A549 (cell line): ENCODE measurements around the gene SSBP3. TPM values are rescaled to one million over a fixed set of nuclear protein-coding genes. Genes with fewer than 3 reads are reported as not detected.

Experiments used
- ATAC-seq, 2 experiments: fragments of 200-7000 bp in 1 of 2; fragments of >200 bp in 1 of 2; cut with Nextera tagmentation in 1 of 2; cut with Tn5 transposase in 1 of 2; 3 replicates each; pipeline versions ENCODE4 v1.8.0 to v1.9.1; 2018 to 2020; ENCODE audit warnings: mild to moderate bottlenecking in 1 of 2, moderate library complexity in 1 of 2
- CTCF ChIA-PET: fragments of 300-600 bp; sonication (Branson Sonifier 250); formaldehyde crosslinking; extraction: SDS; loops from one replicate; lab custom pipeline; 2021; ENCODE audit warnings: antibody characterized with exemption, inconsistent platforms; lab: Yijun Ruan, JAX
- POLR2A ChIA-PET: fragments of 350-600 bp; formaldehyde crosslinking; extraction: SDS; loops from one replicate; lab custom pipeline; 2021; ENCODE audit warnings: antibody characterized with exemption, inconsistent platforms; lab: Yijun Ruan, JAX
- DNase-seq, 2 experiments: peaks; one replicate each; pipeline versions ENCODE4 v3.0.0 to v3.0.0-alpha.2; 2011 to 2016; ENCODE audit warnings: low read depth in 1 of 2, low spot score in 1 of 2
- FAIRE-seq: peaks from 2 replicates; lab custom pipeline; 2011; peaks lifted over from hg19 to GRCh38; lab: Jason Lieb, UNC
- H3K27ac ChIP-seq, 2 experiments: fragments of >200 bp; sonication (Bioruptor Twin); formaldehyde crosslinking; 3 replicates each; pipeline ENCODE4 v1.5.1; 2016 to 2017
- H3K4me1 ChIP-seq: fragments of >200 bp; sonication (Bioruptor Twin); formaldehyde crosslinking; 3 replicates; pipeline ENCODE4 v1.6.1; 2016
- H3K4me2 ChIP-seq: fragments of >200 bp; sonication (Bioruptor Twin); formaldehyde crosslinking; 3 replicates; pipeline ENCODE4 v1.6.1; 2016
- H3K4me3 ChIP-seq: fragments of >200 bp; sonication (Bioruptor Twin); formaldehyde crosslinking; 3 replicates; pipeline ENCODE4 v1.5.1; 2016
- H3K9me3 ChIP-seq: fragments of >200 bp; sonication (Bioruptor Twin); formaldehyde crosslinking; 3 replicates; pipeline ENCODE4 v1.6.1; 2016
- BCL3 ChIP-seq: fragments of >200 bp; sonication (Bioruptor Twin); formaldehyde crosslinking; IDR thresholded peaks from 3 replicates; pipeline ENCODE4 v1.6.1; 2016
- BHLHE40 ChIP-seq: IDR thresholded peaks from 2 replicates; pipeline ENCODE4 v1.6.1; 2012; ENCODE audit warnings: low read depth, low read length, inconsistent platforms
- CBX2 ChIP-seq: fragments of 200-600 bp; sonication (generic); IDR thresholded peaks from 2 replicates; pipeline ENCODE4 v1.6.1; 2016; ENCODE audit warnings: low read depth, mild to moderate bottlenecking, borderline replicate concordance
- CEBPB ChIP-seq, 2 experiments: fragments of >200 bp in 1 of 2; sonication (Bioruptor Twin) in 1 of 2; formaldehyde crosslinking in 1 of 2; IDR thresholded peaks; 2 replicates each; pipeline ENCODE4 v1.6.1; 2012 to 2016
- E2F6 ChIP-seq: IDR thresholded peaks from 2 replicates; pipeline ENCODE4 v1.6.1; 2012; ENCODE audit warnings: low read depth, borderline replicate concordance
- ELK1 ChIP-seq: fragments of 150-350 bp; IDR thresholded peaks from 2 replicates; pipeline ENCODE4 v1.6.1; 2014; ENCODE audit warnings: low read depth, mild to moderate bottlenecking, low read length
- ESRRA ChIP-seq: fragments of 150-350 bp; IDR thresholded peaks from 2 replicates; pipeline ENCODE4 v1.6.1; 2014; ENCODE audit warnings: mild to moderate bottlenecking, low read length, borderline replicate concordance
- FOSB ChIP-seq: fragments of 250-450 bp; sonication (Bioruptor Pico); IDR thresholded peaks from 2 replicates; pipeline ENCODE4 v1.5.0; 2020; ENCODE audit warnings: mild to moderate bottlenecking, moderate library complexity
- GATA3 ChIP-seq: IDR thresholded peaks from 2 replicates; pipeline ENCODE4 v1.6.1; 2012; ENCODE audit warnings: borderline replicate concordance
- HES2 ChIP-seq: fragments of >200 bp; sonication (Bioruptor Twin); formaldehyde crosslinking; IDR thresholded peaks from 2 replicates; pipeline ENCODE4 v1.6.1; 2016
- JUN ChIP-seq, 2 experiments: fragments of >200 bp; sonication (Bioruptor Twin); formaldehyde crosslinking; IDR thresholded peaks; 2 replicates in 1 of 2; 3 replicates in 1 of 2; pipeline ENCODE4 v1.6.1; 2016 to 2017
- JUNB ChIP-seq: fragments of >200 bp; sonication (Bioruptor Twin); formaldehyde crosslinking; IDR thresholded peaks from 2 replicates; pipeline ENCODE4 v1.6.1; 2016
- KDM5A ChIP-seq: fragments of 200-600 bp; sonication (generic); IDR thresholded peaks from 2 replicates; pipeline ENCODE4 v1.6.1; 2016; ENCODE audit warnings: antibody characterized with exemption, mild to moderate bottlenecking
- MAZ ChIP-seq: fragments of 150-350 bp; IDR thresholded peaks from 2 replicates; pipeline ENCODE4 v1.6.1; 2014; ENCODE audit warnings: antibody characterized with exemption, low read depth, low read length, borderline replicate concordance
- NPAS2 ChIP-seq: fragments of 250-450 bp; sonication (Bioruptor Pico); IDR thresholded peaks from 2 replicates; pipeline ENCODE4 v1.8.0; 2022; ENCODE audit warnings: mild to moderate bottlenecking, moderate library complexity, borderline replicate concordance
- PBX3 ChIP-seq: IDR thresholded peaks from 2 replicates; pipeline ENCODE4 v1.6.1; 2012
- TFCP2L1 ChIP-seq: fragments of 250-450 bp; sonication (Bioruptor Pico); IDR thresholded peaks from 2 replicates; pipeline ENCODE4 v1.5.0; 2021; ENCODE audit warnings: mild to moderate bottlenecking
- USF2 ChIP-seq: fragments of 450-650 bp; IDR thresholded peaks from 2 replicates; pipeline ENCODE4 v1.6.1; 2014; ENCODE audit warnings: antibody characterized with exemption
- ZNF302 ChIP-seq: fragments of 250-450 bp; sonication (Bioruptor Pico); IDR thresholded peaks from 2 replicates; pipeline ENCODE4 v1.9.0; 2021; ENCODE audit warnings: inconsistent platforms, mild to moderate bottlenecking, moderate library complexity
- WGBS: methylation state at CpG from one replicate; pipeline ENCODE4 v1.1.6; 2017; ENCODE audit errors: missing lambda C conversion rate; 5-methylcytosine and 5-hydroxymethylcytosine counted together
- polyA plus RNA-seq, 4 experiments: library from polyadenylated mRNA; depleted of rRNA in 3 of 4; stranded (reverse); fragments of >200 nt; fragmentation: RNase III in 1 of 4; extraction: RNeasy Plus Mini Kit Qiagen cat#74134 plus additional on column Dnase treatment in 1 of 4; gene quantifications; 2 replicates in 3 of 4; 3 replicates in 1 of 4; pipeline ENCODE4 v1.2.3, GENCODE V29; 2011 to 2017

SSBP3 gene
- polyA plus RNA-seq, 2 of the 4 experiments (the other 2 are of a cell fraction), result 7.2 to 9.1 TPM

GRCh38 chr1:54357967-54358366 is 48.2 kb downstream of the SSBP3 start:
- ATAC-seq, result no peak
- H3K4me3 ChIP-seq, result no peak overlapping the region
- no peak for TF ChIP-seq ELK1
- no peak for TF ChIP-seq CBX2
- TF ChIP-seq ESRRA, result no peak
- no peak for TF ChIP-seq PBX3
- no peak for TF ChIP-seq USF2
- DNase-seq, result no peak
- no peak overlapping the region for H3K27ac ChIP-seq
- POLR2A ChIA-PET, result no interaction called here
- 81% methylated on average over 5 of the region's 5 CpGs for WGBS
- no peaks in the 10 kb centered on the region for H3K9me3 ChIP-seq
- H3K4me2 ChIP-seq, result no peak overlapping the region
- no peak for FAIRE-seq
- CTCF ChIA-PET, result interaction anchor here (0.9 kb wide), 1 partner anchor 11 kb away, joined by 3 read pairs; no protein-coding TSS in a partner anchor
- H3K4me1 ChIP-seq, result peaks cover 3% of the 10 kb centered on the region; the same call in 1 of the 3 replicates

GRCh38 chr1:54356680-54357147 is 49.5 kb downstream of the SSBP3 start:
- no peak for DNase-seq
- no peak for ATAC-seq
- FAIRE-seq, result no peak

More at GRCh38 chr1:54356680-54357147, 49.5 kb downstream of the SSBP3 start:
- no peaks in the 10 kb centered on the region for H3K4me1 ChIP-seq
- ChIA-PET CTCF (interaction anchor here (1.1 kb wide), 1 partner anchor 133 kb away, joined by 3 read pairs; no protein-coding TSS in a partner anchor), POLR2A (no interaction called here)
- no peak for TF ChIP-seq USF2
- no peak for TF ChIP-seq GATA3
- no peak for TF ChIP-seq BCL3
- no peak for TF ChIP-seq FOSB (CRISPR knock-in tag)
- no peak for TF ChIP-seq E2F6
- TF ChIP-seq BHLHE40, result no peak
- no peak for TF ChIP-seq ZNF302
- TF ChIP-seq MAZ, result no peak
- no peak for TF ChIP-seq JUNB
- no peak for TF ChIP-seq HES2
- TF ChIP-seq NPAS2 (CRISPR knock-in tag), result no peak
- no peak for TF ChIP-seq KDM5A
- TF ChIP-seq TFCP2L1 (CRISPR knock-in tag), result no peak
- no peak for TF ChIP-seq JUN (IDR thresholded peaks at IDR 0.05)
- TF ChIP-seq CEBPB (IDR thresholded peaks at IDR 0.05), result no peak
- H3K9me3 ChIP-seq, result no peaks in the 10 kb centered on the region
- H3K4me3 ChIP-seq, result no peak overlapping the region
- WGBS, result 78% methylated on average over 7 of the region's 9 CpGs
- H3K27ac ChIP-seq, result no peak overlapping the region
- H3K4me2 ChIP-seq, result no peak overlapping the region
